NT2/D1 (cell line): ENCODE measurements around the gene CDC34.
"Not testable (repeated sequence)": the region's sequence is repeated elsewhere in the genome, so short reads cannot be mapped to it uniquely, and the experiment has no call there.

Experiments
- SUZ12 ChIP-seq: IDR thresholded peaks from 2 replicates; pipeline ENCODE4 v1.6.1; 2011; ENCODE audit not compliant: insufficient read length, insufficient read depth; ENCODE audit errors: extremely low read depth
- YY1 ChIP-seq: IDR thresholded peaks from 2 replicates; pipeline ENCODE4 v1.6.1; 2011; ENCODE audit not compliant: insufficient read length, insufficient read depth
- ZNF274 ChIP-seq: IDR thresholded peaks from 2 replicates; pipeline ENCODE4 v1.6.1; 2011; ENCODE audit warnings: mild to moderate bottlenecking, low read depth, low read length

GRCh38 chr19:585146-585545 is 53.6 kb downstream of the CDC34 start:
- TF ChIP-seq ZNF274, YY1, SUZ12: not testable (repeated sequence)
